AG08395 (cell line): ENCODE results near the gene DGAT2L6.

Source experiments
- DNase-seq: peaks from one replicate; pipeline ENCODE4 v3.0.0; 2012; ENCODE audit warnings: mixed read lengths, low spot score

Gene DGAT2L6, protein sequence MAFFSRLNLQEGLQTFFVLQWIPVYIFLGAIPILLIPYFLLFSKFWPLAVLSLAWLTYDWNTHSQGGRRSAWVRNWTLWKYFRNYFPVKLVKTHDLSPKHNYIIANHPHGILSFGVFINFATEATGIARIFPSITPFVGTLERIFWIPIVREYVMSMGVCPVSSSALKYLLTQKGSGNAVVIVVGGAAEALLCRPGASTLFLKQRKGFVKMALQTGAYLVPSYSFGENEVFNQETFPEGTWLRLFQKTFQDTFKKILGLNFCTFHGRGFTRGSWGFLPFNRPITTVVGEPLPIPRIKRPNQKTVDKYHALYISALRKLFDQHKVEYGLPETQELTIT

GRCh38 chrX:70176938-70177533 is at the start of gene DGAT2L6:
DGAT2L6 (plus strand) TSS chrX:70177483; CDS start chrX:70177583, 100 bp downstream.
- DNase-seq: no peak

DNA sequence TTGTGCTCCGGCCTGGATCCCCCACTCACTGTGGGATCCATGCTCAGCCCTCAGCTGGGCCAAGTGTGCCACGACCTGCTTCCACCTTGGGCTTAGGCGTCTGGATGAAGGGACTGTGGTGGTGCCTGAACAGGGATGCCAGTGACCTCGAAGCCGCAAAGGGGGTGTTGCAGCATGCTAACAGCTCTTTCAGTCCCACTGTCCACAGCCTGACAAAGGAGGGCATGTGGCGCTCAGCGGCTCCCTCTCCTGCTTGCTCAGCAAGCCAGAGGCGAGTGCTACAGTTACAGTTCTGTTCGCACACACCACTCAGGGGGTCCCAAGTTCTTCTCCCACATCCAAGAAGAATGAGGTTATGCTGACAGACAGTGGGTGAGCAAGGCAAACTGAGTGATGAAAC is 49.2 kb upstream of the DGAT2L6 start:
- DNase-seq: no peak

DNA sequence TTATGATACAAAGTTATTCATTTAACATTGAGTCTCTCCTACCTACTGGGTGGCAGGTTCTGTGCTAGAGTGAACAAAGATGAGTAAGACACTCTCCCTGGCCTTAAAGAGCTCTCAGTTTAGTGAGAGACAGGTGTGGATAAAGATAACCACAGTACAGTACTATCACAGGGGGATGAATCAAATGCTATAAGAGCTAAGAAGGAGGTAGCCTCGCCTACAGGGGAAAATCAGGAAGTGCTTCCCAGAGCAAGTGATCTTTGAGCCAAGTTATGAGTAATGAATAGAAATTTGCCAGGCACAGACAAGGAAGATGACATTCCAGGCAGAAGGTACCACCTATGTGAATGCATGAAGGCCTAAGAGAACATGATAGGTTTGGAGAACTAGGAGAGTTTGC is 47.5 kb upstream of the DGAT2L6 start:
- peak; percentile 7 for DNase-seq

DNA sequence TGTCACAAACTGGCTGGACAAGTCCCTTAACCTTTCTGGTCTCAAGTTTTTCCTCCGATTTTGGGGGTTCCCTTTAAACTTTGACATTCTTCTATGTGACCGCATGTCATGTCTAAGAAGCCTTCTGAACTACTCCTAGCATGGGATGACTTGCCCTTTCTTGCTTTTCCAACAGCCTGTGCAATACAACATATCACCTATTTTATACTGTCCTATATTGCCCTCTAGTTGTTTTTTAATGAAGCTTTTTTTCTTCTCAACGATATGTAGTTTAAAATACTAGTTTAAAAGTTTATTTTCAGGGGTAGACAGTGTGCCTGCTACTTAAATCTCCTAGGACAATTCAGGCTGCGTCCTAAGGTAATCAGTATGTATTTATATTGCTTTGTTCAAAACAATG is 45.1 kb upstream of the DGAT2L6 start:
- no peak for DNase-seq

DNA sequence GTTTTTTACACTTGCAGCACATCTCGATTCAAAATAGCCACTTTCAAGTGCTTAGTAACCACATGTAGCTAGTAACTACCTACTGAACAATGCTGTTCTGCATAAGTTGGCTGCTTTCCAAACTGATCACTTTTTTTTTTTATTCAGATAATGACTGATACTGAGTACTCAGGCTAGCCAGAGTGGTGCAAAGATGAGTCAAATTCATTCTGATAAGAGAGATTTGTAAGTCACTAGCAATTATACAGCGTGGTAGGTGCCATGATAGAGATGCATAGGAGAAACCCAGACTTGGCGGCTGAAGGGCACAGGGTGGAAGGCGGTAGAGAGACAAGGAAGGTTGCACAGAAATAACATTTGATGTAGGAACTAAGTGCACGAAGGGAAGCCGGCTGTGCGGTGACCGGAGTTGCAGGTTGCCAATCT is 44.4 kb upstream of the DGAT2L6 start:
- DNase-seq: no peak

DNA sequence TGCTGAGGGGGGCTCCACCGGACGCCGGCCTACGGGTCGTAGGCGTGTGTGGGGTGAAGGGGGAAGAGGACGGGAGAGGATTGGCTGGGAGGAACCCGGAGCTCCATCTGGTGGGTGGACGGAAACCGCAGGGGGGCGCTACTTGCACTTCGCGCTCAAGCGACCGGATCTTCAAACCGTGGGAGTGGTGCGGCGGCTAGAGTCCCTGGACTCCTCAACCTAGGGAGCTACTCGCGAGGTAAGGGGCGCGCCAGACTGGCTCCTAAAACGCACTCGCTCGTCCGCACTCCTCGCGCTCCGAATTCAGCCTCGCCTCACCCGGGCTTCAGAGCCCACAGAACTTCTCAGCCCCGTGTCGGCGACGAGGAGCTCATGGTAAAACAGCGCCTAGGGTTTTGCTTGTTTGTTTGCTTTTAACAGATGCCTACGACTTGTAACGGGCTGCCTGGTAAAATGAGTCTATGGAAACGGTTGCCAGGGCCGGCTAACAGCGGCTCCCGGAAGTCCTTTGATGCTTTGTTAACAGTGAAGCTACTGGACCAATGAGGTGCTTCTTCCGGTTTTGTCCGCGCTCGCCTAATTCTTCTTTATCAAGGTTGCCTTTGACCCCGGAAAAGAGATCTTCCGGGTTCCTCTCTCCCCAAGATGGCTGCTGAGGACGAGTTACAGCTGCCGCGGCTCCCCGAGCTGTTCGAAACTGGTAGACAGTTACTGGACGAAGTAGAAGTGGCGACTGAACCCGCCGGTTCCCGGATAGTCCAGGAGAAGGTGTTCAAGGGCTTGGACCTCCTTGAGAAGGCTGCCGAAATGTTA is 43.8 kb upstream of the DGAT2L6 start, which contains the start of gene IGBP1:
Gene IGBP1 (plus strand): TSS at position 145 of the 813 bp plus-strand sequence. CDS start 501 bp downstream, at position 646.
- peak; percentile 78 for DNase-seq

DNA sequence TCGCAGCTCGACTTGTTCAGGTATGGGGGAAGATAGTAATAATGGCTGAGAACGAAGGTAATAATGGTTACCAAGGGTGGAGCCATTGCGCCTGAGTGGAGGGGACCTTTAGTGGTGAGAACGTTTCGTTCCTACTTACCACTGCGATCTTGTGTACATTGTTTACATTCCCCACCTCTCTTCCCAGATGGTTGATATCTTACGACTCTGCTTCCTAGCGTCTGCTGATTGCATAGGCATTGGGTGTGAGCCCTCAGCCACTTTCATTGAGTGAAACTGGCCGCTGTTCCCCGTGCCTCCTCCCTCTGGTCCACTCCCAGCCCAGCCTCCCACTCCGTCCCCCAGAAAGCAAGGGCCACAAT is 43.2 kb upstream of the DGAT2L6 start:
- DNase-seq: peak; percentile 3

DNA sequence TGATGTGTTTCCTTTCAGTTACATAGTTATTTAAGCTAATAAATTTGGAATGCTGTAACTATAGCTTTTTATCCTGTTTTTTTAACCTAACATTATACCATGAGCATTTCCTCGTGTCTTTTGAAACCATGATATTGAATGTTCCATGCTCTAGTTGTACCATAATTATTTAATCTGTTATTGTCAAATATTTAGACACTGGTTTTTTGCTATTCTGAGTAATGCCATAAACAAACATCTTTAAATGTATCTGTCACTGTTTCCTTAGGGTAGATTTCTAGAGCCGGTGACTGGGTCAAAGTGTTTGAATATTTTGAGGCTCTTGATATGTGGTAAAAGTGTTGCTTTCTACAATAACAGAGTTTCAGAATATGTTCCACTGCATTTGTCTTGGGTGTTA is 38.7 kb upstream of the DGAT2L6 start:
- no peak for DNase-seq

DNA sequence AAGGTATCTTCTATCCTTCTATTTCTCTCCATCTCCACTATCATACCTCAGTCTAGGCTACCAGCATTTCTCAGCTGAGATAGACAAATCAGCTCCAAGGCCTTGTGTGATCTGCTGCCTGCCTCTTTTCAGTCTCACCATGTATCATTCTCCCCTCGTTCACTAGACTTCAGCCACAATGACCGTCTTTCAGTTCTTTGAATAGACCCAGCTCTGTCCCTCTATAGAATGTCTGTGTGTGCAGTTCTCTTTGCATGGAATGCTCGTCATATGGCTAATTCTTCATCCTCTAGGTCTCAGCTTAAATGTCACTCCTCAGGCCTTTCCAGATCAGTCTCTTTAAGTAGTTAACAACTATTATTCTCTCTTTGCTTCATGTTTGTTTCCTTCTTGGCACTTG is 37.5 kb upstream of the DGAT2L6 start:
- no peak for DNase-seq

DNA sequence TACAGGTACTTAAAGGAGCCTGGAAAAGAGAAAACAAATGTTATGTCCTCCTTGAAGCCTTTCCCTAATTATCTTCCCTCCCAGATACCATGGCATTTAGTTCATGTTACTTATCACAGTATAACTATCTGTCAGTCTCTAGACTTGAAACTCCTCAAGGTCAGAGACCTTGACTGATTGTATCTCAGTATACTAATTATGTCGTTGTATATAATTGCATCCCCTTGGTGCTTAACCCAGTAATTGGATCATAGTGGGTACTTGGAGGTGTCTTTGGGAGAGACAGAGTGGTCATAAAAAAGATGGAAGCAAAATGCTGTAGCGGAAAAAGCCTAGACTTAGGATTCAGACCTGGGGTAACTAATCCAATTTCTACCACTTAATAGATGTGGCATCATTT is 35.9 kb upstream of the DGAT2L6 start:
- DNase-seq: no peak

GRCh38 chrX:70166601-70167590 is 10.4 kb upstream of the DGAT2L6 start:
- DNase-seq: peak; percentile 27

DNA sequence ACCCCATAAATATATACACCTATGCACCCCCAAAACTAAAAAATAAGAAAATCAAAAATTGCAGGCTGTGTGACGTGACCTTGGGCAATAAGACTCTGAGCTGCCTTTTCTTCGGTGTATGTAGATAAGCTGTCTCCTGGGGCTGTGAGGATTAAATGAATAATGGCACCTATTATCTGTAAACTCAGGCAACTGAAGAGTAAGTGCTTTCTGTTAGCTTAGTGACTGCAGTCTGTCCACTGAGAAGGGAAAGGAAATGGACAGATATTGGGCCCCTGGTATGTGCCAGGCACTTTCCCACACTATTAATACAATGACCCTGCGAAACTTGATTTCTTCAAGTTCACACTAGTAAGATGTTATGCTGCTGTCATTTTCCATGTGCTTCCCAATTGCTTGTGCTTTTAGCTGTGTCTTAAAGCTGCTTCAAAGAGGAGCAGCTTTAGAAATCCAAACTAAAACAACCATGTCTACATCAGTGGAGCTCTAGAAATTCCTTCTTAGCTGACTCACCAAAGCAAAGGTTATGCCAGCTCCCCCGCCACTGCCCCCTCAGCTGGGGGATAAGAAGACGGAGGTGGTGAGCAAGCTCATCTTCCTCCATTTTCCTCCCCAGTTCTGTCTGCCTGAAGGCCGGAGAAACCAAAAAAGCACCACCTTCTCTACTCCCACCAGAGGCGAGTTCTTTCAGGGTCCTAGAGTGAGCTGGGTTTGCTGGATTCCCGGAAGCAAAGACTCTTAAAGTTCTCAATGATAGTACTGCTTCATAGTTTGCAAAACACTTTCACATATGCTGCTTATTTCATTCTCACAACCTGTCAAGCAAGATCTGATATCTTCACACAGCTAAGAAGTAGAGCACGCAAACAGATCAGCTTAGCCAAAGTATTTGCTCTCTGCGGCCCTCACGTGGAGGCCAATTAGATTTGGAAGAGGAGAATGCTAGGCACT is 8.8 kb upstream of the DGAT2L6 start:
- peak; percentile 70 for DNase-seq

GRCh38 chrX:70169281-70169680 is 8.0 kb upstream of the DGAT2L6 start:
- DNase-seq: no peak

DNA sequence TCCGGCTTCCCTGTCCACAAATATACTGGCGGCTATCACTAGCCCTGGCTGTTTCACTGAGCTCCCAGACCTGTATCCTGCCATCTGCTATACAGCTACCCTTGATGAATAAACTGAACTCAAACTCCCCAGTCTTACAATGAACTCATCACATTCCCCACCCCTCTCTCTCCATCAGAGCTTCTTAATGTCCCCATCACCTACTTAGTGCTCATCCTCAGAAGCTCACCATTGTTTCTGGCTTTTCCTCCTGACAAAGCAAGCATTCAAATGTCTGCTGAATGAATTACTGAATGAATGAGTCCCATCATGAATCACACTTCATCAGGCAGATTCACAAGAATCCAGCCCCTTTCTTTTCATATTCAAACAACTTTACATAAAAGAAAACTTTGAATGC is 5.7 kb upstream of the DGAT2L6 start:
- DNase-seq: no peak

DNA sequence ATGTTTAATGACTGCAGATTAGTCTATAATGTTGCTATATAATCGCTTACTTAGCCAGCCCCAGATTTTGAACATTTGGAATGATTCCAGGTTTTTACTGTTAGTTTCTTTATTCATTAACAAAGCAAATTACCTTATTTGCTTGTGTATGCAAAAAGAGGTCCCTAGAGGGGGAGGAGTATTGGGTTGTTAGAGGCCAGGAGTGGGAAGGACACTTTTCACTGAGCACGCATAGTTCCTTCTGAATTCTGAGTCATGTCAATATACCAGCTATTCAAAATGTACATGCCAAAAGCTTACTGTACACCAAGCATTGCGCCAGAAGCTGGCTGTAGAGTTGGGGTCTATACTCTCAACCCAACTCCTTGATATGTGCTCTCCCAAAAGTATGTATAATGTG is 5.1 kb upstream of the DGAT2L6 start:
- DNase-seq: no peak

DNA sequence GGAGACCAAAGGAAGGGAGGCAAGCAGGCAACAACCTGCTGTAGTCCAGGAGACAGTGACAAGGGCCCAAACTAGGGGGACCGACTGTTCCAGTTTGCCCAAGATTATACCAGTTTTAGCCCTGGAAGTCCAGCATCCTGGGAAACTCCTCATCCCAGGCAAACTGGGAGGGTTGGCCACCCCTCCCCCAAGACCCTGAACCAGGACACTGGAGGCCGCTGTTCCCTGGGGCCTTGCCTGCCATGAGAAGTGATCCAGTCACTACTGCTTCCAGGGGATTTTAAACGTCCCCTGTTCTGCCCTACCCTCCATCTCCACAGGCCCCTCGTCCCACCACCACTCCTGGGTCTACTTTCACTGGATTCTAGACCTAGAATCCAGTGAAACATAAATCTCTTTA is 4.3 kb upstream of the DGAT2L6 start:
- no peak for DNase-seq

- no peak for DNase-seq
Measured at GRCh38 chrX:70174754-70175153, 2.5 kb upstream of the DGAT2L6 start.

DNA sequence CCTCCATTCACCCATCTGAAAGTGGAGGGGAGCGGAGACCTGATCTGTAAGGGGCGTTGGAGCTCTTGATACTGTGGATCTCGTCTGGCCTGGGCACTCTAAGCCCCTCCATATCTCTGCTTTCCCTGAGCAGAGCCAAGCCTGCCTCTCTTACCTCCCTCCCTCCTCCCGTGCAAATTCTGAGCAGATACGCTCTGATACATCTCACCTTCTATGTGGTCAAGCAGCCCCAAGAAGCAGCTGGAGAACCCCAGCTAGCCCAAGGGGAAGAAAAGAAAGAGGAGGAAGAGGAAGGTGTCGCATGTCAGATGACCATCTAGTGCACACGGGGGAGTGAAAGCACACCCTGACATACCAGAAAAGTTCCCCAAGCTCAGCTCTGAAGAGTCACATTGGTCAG is 1.9 kb upstream of the DGAT2L6 start:
- no peak for DNase-seq

DNA sequence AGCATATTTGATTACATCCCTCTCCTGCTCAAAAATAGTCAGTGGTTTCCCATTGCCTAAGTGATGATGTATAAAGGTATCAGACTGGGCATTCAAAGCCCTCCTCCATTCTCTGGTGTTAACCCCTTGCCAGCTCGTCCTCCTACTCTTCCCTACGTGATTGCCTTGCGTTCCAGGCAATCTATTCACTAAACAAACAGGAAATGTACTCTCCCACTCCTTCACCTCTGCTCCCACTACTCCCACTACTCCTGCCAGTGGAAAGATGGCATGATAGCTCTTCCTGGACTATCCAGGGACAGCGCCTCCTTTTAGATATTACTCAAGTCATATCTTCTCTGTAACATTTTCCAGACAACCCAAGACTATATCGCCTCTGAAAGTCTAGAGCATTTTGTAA is 5.8 kb downstream of the DGAT2L6 start:
- no peak for DNase-seq

- DNase-seq: no peak
Measured at GRCh38 chrX:70190225-70190624, 12.9 kb downstream of the DGAT2L6 start.
